PC-3 (cell line): Measurements from ENCODE around the gene CAMK1D. TPM values are rescaled to one million over a fixed set of nuclear protein-coding genes. Genes with fewer than 3 reads are reported as not detected.
A peak's percentile ranks its signal among the peaks of the same experiment; 100 is the strongest.

Experiments used
- ATAC-seq: fragments of 200-7000 bp; cut with Tn5 transposase; 2 replicates; pipeline ENCODE4 v1.9.1; 2020; ENCODE audit warnings: mild to moderate bottlenecking, moderate library complexity
- BruUV-seq: library from RNA; stranded (reverse); fragments of 400-500 nt; replicated peaks from 2 replicates; lab custom pipeline; 2021; lab: Mats Ljungman, UMichigan
- CTCF ChIA-PET: fragments of 300-600 bp; sonication (Branson Sonifier 250); formaldehyde crosslinking; loops from one replicate; lab custom pipeline; 2022; ENCODE audit warnings: antibody characterized with exemption; lab: Charles Lee
- POLR2A ChIA-PET: fragments of 300-600 bp; sonication (Branson Sonifier 250); formaldehyde crosslinking; loops from one replicate; lab custom pipeline; 2022; ENCODE audit warnings: antibody characterized with exemption; ENCODE audit not compliant: unreplicated experiment; lab: Charles Lee
- DNase-seq: peaks from one replicate; pipeline ENCODE4 v3.0.0-alpha.2; 2015
- H2AFZ ChIP-seq: fragments of 300-600 bp; sonication (generic); 2 replicates; pipeline ENCODE4 v1.6.0; 2016; ENCODE audit warnings: antibody characterized with exemption, low read length
- H3F3A ChIP-seq: fragments of 300-600 bp; sonication (generic); one replicate; pipeline ENCODE4 v1.6.0; 2017; ENCODE audit warnings: antibody characterized with exemption, low read length, control low read depth, mild to moderate bottlenecking; ENCODE audit not compliant: unreplicated experiment
- H3K27ac ChIP-seq: fragments of 300-600 bp; sonication (generic); 2 replicates; pipeline ENCODE4 v1.5.1; 2016; ENCODE audit warnings: mild to moderate bottlenecking, low read length
- H3K27me3 ChIP-seq: fragments of 300-600 bp; sonication (generic); 2 replicates; pipeline ENCODE4 v1.6.1; 2016; ENCODE audit warnings: low read length, mixed read lengths
- H3K36me3 ChIP-seq: fragments of 300-600 bp; sonication (generic); 2 replicates; pipeline ENCODE4 v1.6.1; 2016; ENCODE audit warnings: low read depth, mixed run types, low read length, mixed read lengths
- H3K4me1 ChIP-seq: fragments of 300-600 bp; sonication (generic); 2 replicates; pipeline ENCODE4 v1.5.1; 2016; ENCODE audit warnings: low read length; ENCODE audit not compliant: insufficient read depth
- H3K4me2 ChIP-seq: fragments of 300-600 bp; sonication (generic); 2 replicates; pipeline ENCODE4 v1.6.0; 2016; ENCODE audit warnings: low read length
- H3K4me3 ChIP-seq: fragments of 300-600 bp; sonication (generic); 2 replicates; pipeline ENCODE4 v1.5.1; 2016; ENCODE audit warnings: mild to moderate bottlenecking, low read length, mixed read lengths
- H3K79me2 ChIP-seq: fragments of 300-600 bp; sonication (generic); 2 replicates; pipeline ENCODE4 v1.6.1; 2017; ENCODE audit warnings: low read length, mixed read lengths
- H3K9ac ChIP-seq: fragments of 300-600 bp; sonication (generic); 2 replicates; pipeline ENCODE4 v1.6.0; 2016; ENCODE audit warnings: mild to moderate bottlenecking, low read length
- H3K9me2 ChIP-seq: fragments of 300-600 bp; sonication (generic); replicated peaks from 2 replicates; pipeline ENCODE4 v1.6.1; 2016; ENCODE audit warnings: mixed run types, low read length, mixed read lengths
- H3K9me3 ChIP-seq: fragments of 300-600 bp; sonication (generic); 2 replicates; pipeline ENCODE4 v1.6.1; 2016; ENCODE audit warnings: low read length, mixed read lengths
- H4K20me1 ChIP-seq: fragments of 300-600 bp; sonication (generic); 2 replicates; pipeline ENCODE4 v1.6.1; 2016; ENCODE audit warnings: low read length, mixed read lengths
- CTCF ChIP-seq: fragments of 300-600 bp; sonication (generic); conservative IDR thresholded peaks from 2 replicates; pipeline ENCODE4 v1.5.1; 2017; ENCODE audit warnings: antibody characterized with exemption, low read depth, mild to moderate bottlenecking, low read length
- EZH2 ChIP-seq: fragments of 300-600 bp; sonication (generic); IDR thresholded peaks from one replicate; pipeline ENCODE4 v1.6.1; 2017; ENCODE audit warnings: antibody characterized with exemption, mild to moderate bottlenecking, low read length; ENCODE audit not compliant: unreplicated experiment
- EZH2phosphoT487 ChIP-seq: fragments of 300-600 bp; sonication (generic); IDR thresholded peaks from 2 replicates; pipeline ENCODE4 v1.6.1; 2018; ENCODE audit warnings: mild to moderate bottlenecking, antibody characterized with exemption, low read length, borderline replicate concordance
- intact Hi-C: fragments of 100-400 bp; cut with micrococcal nuclease; formaldehyde crosslinking; loops from 2 replicates; pipeline ENCODE4 v1.9.0; 2023
- total RNA-seq: library from RNA; depleted of rRNA; stranded (reverse); fragments of >200 nt; gene quantifications from 2 replicates; pipeline ENCODE4 v1.2.3, GENCODE V29; 2014

CAMK1D gene
- total RNA-seq, 1 experiment from 2014 or later = 1.3 TPM

GRCh38 chr10:12444981-12445700 lies 95.8 kb downstream of the CAMK1D start:
- H2AFZ ChIP-seq = no peak overlapping the region
- peaks cover 8% of the 10 kb centered on the region for H3K4me1 ChIP-seq
- ChIA-PET POLR2A (no interaction called here), CTCF (no interaction called here)
- no peak overlapping the region for H3K4me2 ChIP-seq
- H3K9me2 ChIP-seq = no peaks in the 10 kb centered on the region
- intact Hi-C loops = no loop called here
- no peaks in the 10 kb centered on the region for H3K36me3 ChIP-seq
- no peaks in the 10 kb centered on the region for H3K9me3 ChIP-seq
- ATAC-seq (no peak), DNase-seq (no peak)
- no peaks in the 10 kb centered on the region for H4K20me1 ChIP-seq
- H3K27ac ChIP-seq = no peak overlapping the region
- BruUV-seq = no TSS peak
- H3K27me3 ChIP-seq = no peaks in the 10 kb centered on the region
- no peaks in the 10 kb centered on the region for H3K79me2 ChIP-seq
- H3K9ac ChIP-seq = no peak overlapping the region
- TF ChIP-seq EZH2 = no peak
- TF ChIP-seq EZH2phosphoT487 = no peak
- no peak for TF ChIP-seq CTCF
- H3F3A ChIP-seq = no peaks in the 10 kb centered on the region
- H3K4me3 ChIP-seq = no peak overlapping the region

- ATAC-seq (no peak), DNase-seq (no peak)
- TF ChIP-seq CTCF (no peak), EZH2 (no peak), EZH2phosphoT487 (no peak)
- ChIA-PET CTCF (no interaction called here), POLR2A (no interaction called here)
- no peak overlapping the region for H3K4me2 ChIP-seq
- intact Hi-C loops = no loop called here
- no peak overlapping the region for H3K9ac ChIP-seq
- no peak overlapping the region for H2AFZ ChIP-seq
- H3K27ac ChIP-seq = no peak overlapping the region
- peaks cover 8% of the 10 kb centered on the region for H3K4me1 ChIP-seq
- H3K27me3 ChIP-seq = no peaks in the 10 kb centered on the region
- no peaks in the 10 kb centered on the region for H3K79me2 ChIP-seq
- no peaks in the 10 kb centered on the region for H3K36me3 ChIP-seq
- H3K9me3 ChIP-seq = no peaks in the 10 kb centered on the region
- H3K4me3 ChIP-seq = no peak overlapping the region
- no peaks in the 10 kb centered on the region for H3F3A ChIP-seq
- H3K9me2 ChIP-seq = no peaks in the 10 kb centered on the region
- H4K20me1 ChIP-seq = no peaks in the 10 kb centered on the region
- BruUV-seq = no TSS peak
Observed at GRCh38 chr10:12445701-12446334, 96.5 kb downstream of the CAMK1D start.

DNA sequence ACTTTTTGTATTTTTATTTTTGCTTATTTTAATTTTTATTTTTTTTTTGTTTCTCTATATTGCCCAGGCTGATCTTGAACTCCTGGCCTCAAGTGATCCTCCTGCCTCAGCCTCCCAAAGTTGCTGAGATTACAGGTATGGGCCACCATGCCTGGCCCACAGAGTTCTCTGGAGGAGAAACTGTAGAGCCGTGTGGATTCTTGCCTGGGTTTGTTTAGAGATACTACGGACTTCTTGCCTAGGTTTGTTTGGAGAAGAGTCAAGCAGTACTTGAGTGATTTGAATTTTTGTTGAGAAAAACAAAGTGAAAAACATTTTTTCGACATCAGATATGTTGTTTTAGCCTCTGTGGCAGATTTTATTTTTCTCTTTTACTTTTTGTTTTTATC lies 99.0 kb downstream of the CAMK1D start:
- Histone ChIP-seq H3K4me1 (peaks cover 8% of the 10 kb centered on the region), H3K27ac (peak overlapping the region; percentile 82), H3K36me3 (no peaks in the 10 kb centered on the region), H3K9me2 (no peaks in the 10 kb centered on the region), H2AFZ (no peak overlapping the region), H3K4me3 (peak overlapping the region; percentile 42; the same call in 1 of the 2 replicates), H3K27me3 (no peaks in the 10 kb centered on the region), H3K9ac (peak overlapping the region; percentile 58), H3K9me3 (no peaks in the 10 kb centered on the region), H4K20me1 (no peaks in the 10 kb centered on the region), H3F3A (no peaks in the 10 kb centered on the region), H3K79me2 (no peaks in the 10 kb centered on the region), H3K4me2 (peak overlapping the region; percentile 73)
- BruUV-seq = TSS peak; percentile 99
- POLR2A ChIA-PET = no interaction called here
- intact Hi-C loops = loop anchor here (1.0 kb wide), 1 partner anchor 29 kb away; no protein-coding TSS in a partner anchor
- TF ChIP-seq EZH2 (no peak), EZH2phosphoT487 (no peak), CTCF (no peak)
- CTCF ChIA-PET = no interaction called here
- DNase-seq (no peak), ATAC-seq (peak; percentile 65)
